ENCODE results near the gene TMEM271. TPM values are rescaled to one million over a fixed set of nuclear protein-coding genes. Genes with fewer than 3 reads are reported as not detected.

The TMEM271 gene
- total RNA-seq, 1 donor from 2014 or later, result not detected

DNA sequence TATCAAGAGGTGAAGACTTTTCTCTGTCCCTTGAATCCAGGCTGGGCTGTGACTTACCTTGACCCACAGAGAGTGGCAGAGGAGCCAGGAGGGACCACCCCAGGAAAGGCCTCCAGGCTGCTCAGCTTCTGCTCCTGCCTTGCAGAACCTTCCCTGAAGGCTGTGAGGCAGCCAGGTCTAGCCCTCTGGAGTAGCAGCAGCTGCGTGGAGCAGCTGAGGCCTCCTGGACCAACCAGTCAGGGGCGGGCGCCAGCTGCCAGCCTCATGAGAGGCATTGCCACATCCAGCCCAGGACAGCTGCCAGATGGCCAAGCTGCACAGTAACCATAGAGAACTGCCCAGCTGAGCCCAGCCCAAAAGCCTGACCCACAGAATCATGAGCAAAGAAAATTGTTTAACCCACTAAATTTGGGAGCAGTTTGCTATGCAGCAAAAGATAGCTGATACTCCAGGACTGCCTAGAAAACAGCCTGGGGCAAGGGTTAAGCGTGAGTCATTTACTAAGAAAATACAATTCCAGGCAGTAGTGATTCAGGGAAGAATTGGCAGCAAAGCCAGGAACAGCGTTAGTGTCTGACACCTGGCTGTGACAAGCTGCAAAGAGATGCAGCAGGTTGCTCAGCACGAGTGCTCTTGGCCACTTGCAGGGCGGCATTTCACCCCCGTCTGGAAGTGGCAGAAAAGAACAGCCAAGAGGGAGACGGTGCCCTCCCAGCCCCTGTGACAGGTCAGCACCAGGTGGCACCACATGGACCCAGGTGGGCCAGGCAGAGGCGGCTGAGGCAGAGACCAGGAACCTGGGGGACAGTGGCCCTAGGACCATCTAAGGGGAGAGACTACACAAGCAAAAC lies 34.5 kb upstream of the TMEM271 start:
- Histone ChIP-seq H3K4me3 (ENCODE audit: low read depth, low read length) (no peak overlapping the region), H3K27me3 (ENCODE audit: control insufficient read depth, insufficient read depth, low read length) (no peaks in the 10 kb centered on the region), H3K36me3 (ENCODE audit: control insufficient read depth, insufficient read depth, low read length) (no peaks in the 10 kb centered on the region)
- DNase-seq (ENCODE audit: low read depth), result peak; percentile 57
- TF ChIP-seq CTCF (IDR thresholded peaks at IDR 0.05; ENCODE audit: insufficient read depth, low read length, poor library complexity, severe bottlenecking), result peak; percentile 6

- Histone ChIP-seq H3K27me3 (ENCODE audit: control insufficient read depth, insufficient read depth, low read length) (no peaks in the 10 kb centered on the region), H3K36me3 (ENCODE audit: control insufficient read depth, insufficient read depth, low read length) (no peaks in the 10 kb centered on the region), H3K4me3 (ENCODE audit: low read depth, low read length) (no peak overlapping the region)
- no peak for TF ChIP-seq CTCF (IDR thresholded peaks at IDR 0.05; ENCODE audit: insufficient read depth, low read length, poor library complexity, severe bottlenecking)
- DNase-seq (ENCODE audit: low read depth), result no peak
These were observed 33.4 kb upstream of the TMEM271 start for GRCh38 chr4:609400-610050.

GRCh38 chr4:608236-608635 lies 32.1 kb upstream of the TMEM271 start:
- H3K27me3 ChIP-seq (ENCODE audit: control insufficient read depth, insufficient read depth, low read length), result no peaks in the 10 kb centered on the region
- no peak for DNase-seq (ENCODE audit: low read depth)
- no peak for TF ChIP-seq CTCF (IDR thresholded peaks at IDR 0.05; ENCODE audit: insufficient read depth, low read length, poor library complexity, severe bottlenecking)
- no peaks in the 10 kb centered on the region for H3K36me3 ChIP-seq (ENCODE audit: control insufficient read depth, insufficient read depth, low read length)
- no peak overlapping the region for H3K4me3 ChIP-seq (ENCODE audit: low read depth, low read length)

DNA sequence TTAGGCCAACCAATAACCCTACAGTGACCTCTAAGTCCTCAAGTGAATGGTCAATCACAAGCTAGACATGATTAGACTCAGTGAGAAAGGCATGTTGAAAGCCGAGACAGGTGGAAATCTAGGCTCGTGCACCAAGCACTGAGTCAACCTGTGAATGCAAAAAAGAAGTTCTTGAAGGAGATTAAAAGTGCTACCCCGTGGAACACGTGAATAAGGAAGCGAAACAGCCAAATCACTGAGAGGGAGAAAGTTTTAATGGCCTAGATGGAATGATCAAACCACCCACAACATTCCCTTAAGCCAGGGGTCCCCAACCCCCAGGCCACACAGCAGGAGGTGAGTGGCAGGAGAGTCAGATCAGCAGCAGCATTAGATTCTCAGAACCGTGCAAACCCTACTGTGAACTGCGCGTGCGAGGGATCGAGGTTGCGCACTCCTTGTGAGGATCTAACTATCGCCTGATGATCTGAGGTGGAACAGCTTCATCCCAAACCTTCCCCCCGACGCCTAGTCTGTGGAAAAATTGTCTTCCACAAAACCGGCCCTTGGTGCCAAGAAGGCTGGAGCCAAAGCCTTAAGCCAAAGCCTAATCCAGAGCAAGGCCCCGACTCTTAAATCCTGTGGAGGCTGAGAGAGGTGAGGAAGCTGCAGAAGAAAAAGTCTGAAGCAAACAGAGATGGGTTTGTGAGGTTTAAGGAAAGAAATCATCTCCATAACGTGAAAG lies 29.8 kb upstream of the TMEM271 start:
- no peaks in the 10 kb centered on the region for H3K27me3 ChIP-seq (ENCODE audit: control insufficient read depth, insufficient read depth, low read length)
- H3K4me3 ChIP-seq (ENCODE audit: low read depth, low read length), result no peak overlapping the region
- no peak for DNase-seq (ENCODE audit: low read depth)
- no peaks in the 10 kb centered on the region for H3K36me3 ChIP-seq (ENCODE audit: control insufficient read depth, insufficient read depth, low read length)
- TF ChIP-seq CTCF (IDR thresholded peaks at IDR 0.05; ENCODE audit: insufficient read depth, low read length, poor library complexity, severe bottlenecking), result no peak

GRCh38 chr4:604131-604530 lies 28.0 kb upstream of the TMEM271 start:
- no peak overlapping the region for H3K4me3 ChIP-seq (ENCODE audit: low read depth, low read length)
- no peak for TF ChIP-seq CTCF (IDR thresholded peaks at IDR 0.05; ENCODE audit: insufficient read depth, low read length, poor library complexity, severe bottlenecking)
- H3K36me3 ChIP-seq (ENCODE audit: control insufficient read depth, insufficient read depth, low read length), result no peaks in the 10 kb centered on the region
- no peaks in the 10 kb centered on the region for H3K27me3 ChIP-seq (ENCODE audit: control insufficient read depth, insufficient read depth, low read length)
- no peak for DNase-seq (ENCODE audit: low read depth)
